Peyer's patch (tissue), 4 donors: ENCODE measurements around the gene SMIM1. TPM values are rescaled to one million over a fixed set of nuclear protein-coding genes. Genes with fewer than 3 reads are reported as not detected.

Experiments used
- DNase-seq, 3 donors: peaks; one replicate each; pipeline ENCODE4 v3.0.0-alpha.2; 2017 to 2019
- H3K27ac ChIP-seq, 4 donors: fragments of 200-600 bp; sonication (generic); one replicate each; pipeline ENCODE4 v1.5.1; 2016 to 2019
- H3K27me3 ChIP-seq, 2 donors: fragments of 200-600 bp; sonication (generic); one replicate each; pipeline ENCODE4 v1.5.1; 2019
- H3K36me3 ChIP-seq, 3 donors: fragments of 200-600 bp; sonication (generic); one replicate each; pipeline ENCODE4 v1.5.1; 2016 to 2019
- H3K4me1 ChIP-seq, 4 donors: fragments of 200-600 bp; sonication (generic); one replicate each; pipeline ENCODE4 v1.5.1; 2016 to 2019
- H3K4me3 ChIP-seq, 4 donors: fragments of 200-600 bp; sonication (generic); 1 replicate in 3 of 4; 2 replicates in 1 of 4; pipeline ENCODE4 v1.5.1; 2016 to 2019; ENCODE audit warnings: mild to moderate bottlenecking in 1 of 4
- H3K9me3 ChIP-seq, 4 donors: fragments of 200-600 bp; sonication (generic); one replicate each; pipeline ENCODE4 v1.5.1; 2016 to 2019; ENCODE audit warnings: mild to moderate bottlenecking in 1 of 4
- CTCF ChIP-seq, 6 experiments: fragments of 450-650 bp in 4 of 6; fragments of 200-600 bp in 2 of 6; sonication (generic) in 1 of 6; IDR thresholded peaks; one replicate each; pipeline ENCODE4 v1.5.1; 2017 to 2019; ENCODE audit warnings: antibody characterized with exemption in 6 of 6, mild to moderate bottlenecking in 3 of 6, moderate library complexity in 1 of 6
- POLR2A ChIP-seq, 2 donors: fragments of 450-650 bp; IDR thresholded peaks; one replicate each; pipeline ENCODE4 v1.5.1; 2017; ENCODE audit warnings: antibody characterized with exemption in 2 of 2, mild to moderate bottlenecking in 2 of 2, moderate library complexity in 2 of 2
- small RNA-seq, 2 donors: library from RNA; depleted of rRNA; stranded (forward); fragments of <200 nt; gene quantifications; one replicate each; pipeline ENCODE3, GENCODE V24; 2016
- total RNA-seq, 4 donors: library from RNA; depleted of rRNA; stranded (reverse); fragments of >200 nt; gene quantifications; one replicate each; pipeline ENCODE4 v1.1.0, GENCODE V29; 2016

The SMIM1 gene
- total RNA-seq, 4 donors from 2014 or later: not detected

- H3K27ac ChIP-seq: no peak overlapping the region
- DNase-seq: no peak
- H3K27me3 ChIP-seq: no peaks in the 10 kb centered on the region
- no peaks in the 10 kb centered on the region for H3K4me1 ChIP-seq
- H3K9me3 ChIP-seq: no peaks in the 10 kb centered on the region
- peaks cover 0 to 92% (median 0%) of the 10 kb centered on the region in 3 donors for H3K36me3 ChIP-seq
- TF ChIP-seq POLR2A (IDR thresholded peaks at IDR 0.05): no peak
- no peak for TF ChIP-seq CTCF (IDR thresholded peaks at IDR 0.05)
- H3K4me3 ChIP-seq: no peak overlapping the region
Observed at GRCh38 chr1:3825356-3825755, 52.8 kb downstream of the SMIM1 start.

Small RNA genes within 50 kb of the gene (small RNA-seq; reads per million reads assigned to genes)
- gene RF02197 (0 reads per million in 2 donors), gene RN7SL574P (0 reads per million in 2 donors)

Other genes with a start within 250 kb of the SMIM1 start
- 10 to 100 TPM in 2 of 4 donors, 1 to 10 TPM in 2; 2.5 to 61.1 (median 11.1) TPM for gene MEGF6, start 161.2 kb upstream of the SMIM1 start, total RNA-seq
- 10 to 100 TPM; 16.5 to 93.9 (median 71.3) TPM for gene TPRG1L, start 147.7 kb upstream of the SMIM1 start, total RNA-seq
- 10 to 100 TPM; 34.3 to 71.1 (median 49.4) TPM for gene WRAP73, start 122.6 kb upstream of the SMIM1 start, total RNA-seq
- under 1 TPM in 1 of 4 donors, not detected in 3; 0.38 TPM for gene TP73, start 120.2 kb upstream of the SMIM1 start, total RNA-seq
- not detected for gene CCDC27, start 20.3 kb upstream of the SMIM1 start, total RNA-seq
- gene LRRC47, start 23.7 kb downstream of the SMIM1 start, total RNA-seq: 10 to 100 TPM; 31.3 to 99.0 (median 40.8) TPM
- gene CEP104, start 84.5 kb downstream of the SMIM1 start, total RNA-seq: 10 to 100 TPM; 42.9 to 64.5 (median 54.7) TPM
- 10 to 100 TPM in 3 of 4 donors, 1 to 10 TPM in 1; 6.8 to 22.8 (median 13.7) TPM for gene DFFB, start 84.7 kb downstream of the SMIM1 start, total RNA-seq
- 10 to 100 TPM; 20.1 to 37.1 (median 31.4) TPM for gene C1orf174, start 127.5 kb downstream of the SMIM1 start, total RNA-seq